A204.1 (cell line): Measurements from ENCODE around the gene PNPLA8.

ENCODE experiments used
- FAIRE-seq: peaks from 2 replicates; lab custom pipeline; 2012; peaks lifted over from hg19 to GRCh38; lab: Jason Lieb, UNC

The PNPLA8 gene

GRCh38 chr7:108441392-108441955 is 84.5 kb downstream of the PNPLA8 start:
- no peak for FAIRE-seq

- FAIRE-seq = no peak
Observed at GRCh38 chr7:108440613-108441012, 85.3 kb downstream of the PNPLA8 start.

- FAIRE-seq = no peak
Observed at GRCh38 chr7:108436906-108437305, 89.0 kb downstream of the PNPLA8 start.

DNA sequence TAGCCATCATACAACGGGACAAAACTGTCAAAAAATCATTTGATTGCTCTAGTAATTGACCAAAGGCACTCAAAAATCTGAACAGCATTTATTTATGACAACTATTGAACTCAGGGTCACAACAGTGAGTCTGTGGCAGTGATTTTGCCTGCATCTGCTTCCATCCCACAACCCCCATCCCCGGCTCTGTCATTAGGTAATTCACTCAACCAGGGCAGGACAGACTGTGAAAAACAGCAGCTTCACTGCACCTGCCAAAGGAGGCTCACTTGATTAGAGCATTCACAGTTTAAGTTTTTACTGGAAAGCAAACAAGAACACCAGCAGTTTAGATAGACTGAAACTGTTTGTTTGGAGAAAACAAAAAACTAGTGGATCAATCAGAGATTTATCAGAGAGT is 91.9 kb downstream of the PNPLA8 start:
- FAIRE-seq = no peak

- no peak for FAIRE-seq
Observed at GRCh38 chr7:108431099-108431498, 94.8 kb downstream of the PNPLA8 start.

DNA sequence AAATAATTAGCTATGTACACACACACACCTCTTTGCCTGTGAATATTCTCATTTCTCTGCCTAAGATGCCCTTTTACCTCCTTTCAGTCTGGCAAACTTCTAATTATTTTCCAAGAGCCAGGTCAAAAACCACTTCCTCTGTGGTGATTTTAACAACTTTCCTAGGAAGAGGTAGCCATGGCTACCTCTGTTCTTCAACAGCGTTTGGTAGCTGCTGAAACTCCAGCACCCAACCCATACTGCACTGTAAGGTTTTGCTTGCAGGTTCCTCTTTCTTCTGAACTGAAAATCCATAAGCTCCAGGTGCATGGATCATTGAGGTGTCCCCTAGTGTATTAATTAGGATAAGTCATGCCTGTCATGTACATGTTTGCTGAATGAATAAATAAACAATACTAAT is 95.3 kb downstream of the PNPLA8 start:
- FAIRE-seq = no peak

- no peak for FAIRE-seq
Observed at GRCh38 chr7:108427766-108428165, 98.2 kb downstream of the PNPLA8 start.

GRCh38 chr7:108425714-108426275 is 100.1 kb downstream of the PNPLA8 start:
- no peak for FAIRE-seq

DNA sequence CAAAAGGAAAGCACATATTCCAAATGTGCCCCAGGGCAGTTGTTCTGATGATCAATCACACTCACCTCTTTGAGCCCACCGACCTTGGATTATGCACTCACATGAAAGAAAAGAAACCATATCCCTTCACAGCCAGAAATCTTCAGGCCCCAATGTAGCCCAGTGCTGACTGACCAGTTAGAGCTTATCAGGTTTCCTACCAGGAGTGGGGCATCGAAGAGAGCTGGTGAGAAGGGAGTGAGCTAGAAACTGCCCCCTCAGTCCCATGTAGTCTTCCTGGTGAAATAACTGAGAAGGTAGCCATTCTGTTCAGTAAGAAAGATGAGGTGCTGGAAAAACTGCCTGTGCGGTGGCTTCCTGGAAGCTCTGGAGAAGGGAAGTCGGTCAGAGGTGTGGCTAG is 101.9 kb downstream of the PNPLA8 start:
- no peak for FAIRE-seq

DNA sequence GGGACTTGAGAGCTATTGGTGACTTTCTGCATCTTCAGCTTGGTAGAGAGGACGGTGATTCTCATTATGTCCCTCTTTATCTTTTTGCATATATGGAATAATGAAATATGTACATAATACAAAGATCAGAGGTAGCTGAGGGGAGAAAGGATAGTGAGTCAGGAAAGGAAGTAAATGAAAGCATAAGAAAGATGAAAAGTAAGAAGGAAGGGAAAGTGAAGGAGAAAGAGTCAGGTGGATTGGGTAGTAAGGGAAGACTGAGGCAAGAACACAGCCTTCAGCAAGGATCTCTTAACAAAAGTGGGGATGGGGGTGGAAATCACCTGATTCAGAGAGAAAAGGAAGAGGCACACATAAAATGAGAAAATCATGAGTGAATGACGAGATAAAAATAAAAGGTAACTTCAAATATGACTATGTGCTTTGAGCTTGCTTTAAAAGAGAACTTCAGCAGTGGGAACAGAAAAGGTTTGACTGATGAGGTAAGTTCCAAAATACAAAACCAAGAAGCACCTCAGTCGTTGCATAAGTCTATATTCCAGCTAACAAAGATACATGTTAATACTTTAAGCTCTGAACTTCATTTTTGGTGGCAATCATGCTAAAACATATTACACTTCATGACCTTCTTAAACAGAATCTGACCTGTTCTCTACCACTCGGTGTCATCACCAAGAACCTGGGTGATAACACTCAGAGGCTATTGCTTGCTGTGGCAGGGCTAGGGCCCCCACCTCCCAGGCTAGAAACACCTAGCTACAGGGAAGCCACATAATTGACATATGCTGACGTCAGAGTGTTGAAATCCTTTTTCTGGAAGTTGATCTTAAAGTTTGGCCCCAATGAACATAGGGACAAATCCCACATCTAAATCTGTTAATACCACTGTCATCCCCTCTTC is 102.6 kb downstream of the PNPLA8 start:
- no peak for FAIRE-seq

GRCh38 chr7:108421720-108422331 is 104.1 kb downstream of the PNPLA8 start:
- no peak for FAIRE-seq
